OCI-LY3 (cell line): ENCODE results near the gene NNT.

ENCODE experiments used
- CTCF ChIP-seq: fragments of 200-600, 300-600 bp; sonication (generic); IDR thresholded peaks from 2 replicates; pipeline ENCODE4 v1.5.1; 2014; ENCODE audit warnings: antibody characterized with exemption, low read length, low read depth
- EZH2phosphoT487 ChIP-seq: fragments of 200-600 bp; shearing (Covaris generic); IDR thresholded peaks from 2 replicates; pipeline ENCODE4 v1.6.1; 2018; ENCODE audit warnings: antibody characterized with exemption, mixed run types, low read depth

GRCh38 chr5:43619380-43619779 is 16.4 kb downstream of the NNT start:
- TF ChIP-seq CTCF: no peak
- no peak for TF ChIP-seq EZH2phosphoT487
